GM11168 (cell line): ENCODE measurements around the gene LPCAT2.
"Not testable (repeated sequence)": the region's sequence is repeated elsewhere in the genome, so short reads cannot be mapped to it uniquely, and the experiment has no call there.

Experiments
- in situ Hi-C: fragments of 300-500 bp; cut with MboI; formaldehyde crosslinking; loops from one replicate; pipeline ENCODE4 v1.12.0; 2022; ENCODE audit warnings: low sequenced_read_pairs; ENCODE audit not compliant: unreplicated experiment

LPCAT2 gene

GRCh38 chr16:55574811-55575210, 65.9 kb downstream of the LPCAT2 start:
- in situ Hi-C loops = no loop called here

- in situ Hi-C loops = no loop called here
Measured at GRCh38 chr16:55575496-55575895, 66.6 kb downstream of the LPCAT2 start.

- in situ Hi-C loops = no loop called here
Measured at GRCh38 chr16:55576384-55576783, 67.5 kb downstream of the LPCAT2 start.

- in situ Hi-C loops = no loop called here
Measured at GRCh38 chr16:55577887-55578286, 69.0 kb downstream of the LPCAT2 start.

- in situ Hi-C loops = no loop called here
Measured at GRCh38 chr16:55585631-55586030, 76.8 kb downstream of the LPCAT2 start.

GRCh38 chr16:55588799-55589198, 79.9 kb downstream of the LPCAT2 start:
- in situ Hi-C loops = no loop called here

- in situ Hi-C loops = no loop called here
Measured at GRCh38 chr16:55592306-55592705, 83.4 kb downstream of the LPCAT2 start.

- in situ Hi-C loops = no loop called here
Measured at GRCh38 chr16:55597928-55598327, 89.1 kb downstream of the LPCAT2 start.

- in situ Hi-C loops = no loop called here
Measured at GRCh38 chr16:55605754-55606336, 97.0 kb downstream of the LPCAT2 start.

- in situ Hi-C loops = no loop called here
Measured at GRCh38 chr16:55613613-55614335, 104.9 kb downstream of the LPCAT2 start.

GRCh38 chr16:55615071-55615470, 106.2 kb downstream of the LPCAT2 start:
- in situ Hi-C loops = no loop called here

GRCh38 chr16:55615670-55616069, 106.8 kb downstream of the LPCAT2 start:
- in situ Hi-C loops = not testable (repeated sequence)

- in situ Hi-C loops = no loop called here
Measured at GRCh38 chr16:55621771-55622170, 112.9 kb downstream of the LPCAT2 start.

- in situ Hi-C loops = no loop called here
Measured at GRCh38 chr16:55622272-55622671, 113.4 kb downstream of the LPCAT2 start.

GRCh38 chr16:55622930-55623561, 114.2 kb downstream of the LPCAT2 start:
- in situ Hi-C loops = no loop called here

GRCh38 chr16:55623640-55624039, 114.8 kb downstream of the LPCAT2 start:
- in situ Hi-C loops = no loop called here

GRCh38 chr16:55624696-55625095, 115.8 kb downstream of the LPCAT2 start:
- in situ Hi-C loops = no loop called here

GRCh38 chr16:55625843-55626242, 117.0 kb downstream of the LPCAT2 start:
- in situ Hi-C loops = no loop called here

- in situ Hi-C loops = no loop called here
Measured at GRCh38 chr16:55628306-55628968, 119.6 kb downstream of the LPCAT2 start.

GRCh38 chr16:55630774-55631173, 121.9 kb downstream of the LPCAT2 start:
- in situ Hi-C loops = no loop called here

GRCh38 chr16:55632259-55632658, 123.4 kb downstream of the LPCAT2 start:
- in situ Hi-C loops = no loop called here
